Panc1 (cell line): ENCODE data around the gene NHLRC3. TPM values are rescaled to one million over a fixed set of nuclear protein-coding genes. Genes with fewer than 3 reads are reported as not detected.
A peak's percentile ranks its signal among the peaks of the same experiment; 100 is the strongest.
"Not testable (repeated sequence)": the region's sequence is repeated elsewhere in the genome, so short reads cannot be mapped to it uniquely, and the experiment has no call there.

ENCODE experiments used
- ATAC-seq: fragments of 200-7000 bp; cut with Tn5 transposase; 2 replicates; pipeline ENCODE4 v1.9.1; 2020; ENCODE audit warnings: mild to moderate bottlenecking, moderate library complexity
- BruUV-seq: library from RNA; stranded (reverse); fragments of 400-500 nt; replicated peaks from 2 replicates; lab custom pipeline; 2021; lab: Mats Ljungman, UMichigan
- CTCF ChIA-PET: fragments of 300-600 bp; sonication (Branson Sonifier 250); formaldehyde crosslinking; loops from one replicate; lab custom pipeline; 2022; ENCODE audit warnings: antibody characterized with exemption; lab: Charles Lee
- POLR2A ChIA-PET: fragments of 300-600 bp; sonication (Branson Sonifier 250); formaldehyde crosslinking; loops from one replicate; lab custom pipeline; 2022; ENCODE audit warnings: antibody characterized with exemption; lab: Charles Lee
- DNase-seq: peaks from one replicate; pipeline ENCODE4 v3.0.0-alpha.2; 2010; ENCODE audit warnings: low read depth, low spot score
- H3K27ac ChIP-seq: 2 replicates; pipeline ENCODE4 v1.5.1; 2011; ENCODE audit warnings: mild to moderate bottlenecking, low read length, inconsistent platforms
- H3K27me3 ChIP-seq: fragments of 200-500 bp; sonication (Bioruptor generic); 2 replicates; pipeline ENCODE4 v1.6.0; 2014; ENCODE audit warnings: low read length, inconsistent platforms; ENCODE audit not compliant: control insufficient read depth, insufficient read depth
- H3K36me3 ChIP-seq: fragments of 200-500 bp; sonication (Bioruptor generic); 2 replicates; pipeline ENCODE4 v1.5.1; 2014; ENCODE audit warnings: inconsistent platforms, mild to moderate bottlenecking, low read length, moderate library complexity; ENCODE audit not compliant: control insufficient read depth, insufficient read depth
- H3K4me1 ChIP-seq: 2 replicates; pipeline ENCODE4 v1.5.1; 2011; ENCODE audit warnings: inconsistent platforms, mild to moderate bottlenecking, low read length, moderate library complexity; ENCODE audit not compliant: control insufficient read depth, insufficient read depth
- H3K4me3 ChIP-seq, 2 experiments: 2 replicates each; pipeline ENCODE4 v1.5.1; 2011 to 2012; ENCODE audit warnings: low read depth in 2 of 2, low read length in 2 of 2, mild to moderate bottlenecking in 2 of 2, inconsistent platforms in 1 of 2, moderate library complexity in 1 of 2
- H3K9me3 ChIP-seq: fragments of 200-500 bp; sonication (Bioruptor generic); 2 replicates; pipeline ENCODE4 v1.5.1; 2014; ENCODE audit warnings: low read depth, mild to moderate bottlenecking, inconsistent platforms, low read length, moderate library complexity; ENCODE audit not compliant: control insufficient read depth, insufficient read depth
- CTCF ChIP-seq: fragments of 450-650 bp; IDR thresholded peaks from 2 replicates; pipeline ENCODE4 v1.5.1; 2017; ENCODE audit warnings: mild to moderate bottlenecking
- POLR2AphosphoS5 ChIP-seq: IDR thresholded peaks from 2 replicates; pipeline ENCODE4 v1.6.1; 2012; ENCODE audit warnings: mild to moderate bottlenecking, low read depth, low read length, moderate library complexity
- REST ChIP-seq, 2 experiments: IDR thresholded peaks; 2 replicates each; pipeline ENCODE4 v1.6.1; 2011 to 2012; ENCODE audit warnings: low read depth in 2 of 2, control low read depth in 1 of 2, low read length in 1 of 2, mild to moderate bottlenecking in 1 of 2, moderate library complexity in 1 of 2; ENCODE audit not compliant: insufficient read depth in 1 of 2
- SIN3A ChIP-seq: IDR thresholded peaks from 2 replicates; pipeline ENCODE4 v1.6.1; 2012; ENCODE audit warnings: low read depth, mild to moderate bottlenecking, low read length, moderate library complexity, borderline replicate concordance; ENCODE audit not compliant: insufficient read depth
- TCF7L2 ChIP-seq: IDR thresholded peaks from 2 replicates; pipeline ENCODE4 v1.6.1; 2011; ENCODE audit warnings: mild to moderate bottlenecking, low read depth, low read length, inconsistent platforms
- in situ Hi-C: cut with HindIII; loops from 2 replicates; pipeline ENCODE4 v1.10.0; 2016; ENCODE audit warnings: low sequenced_read_pairs, low pct_unique_long_range_greater_than_20kb
- intact Hi-C: fragments of 100-400 bp; cut with micrococcal nuclease; formaldehyde crosslinking; loops from one replicate; pipeline ENCODE4 v1.10.0; 2022; ENCODE audit not compliant: unreplicated experiment
- total RNA-seq: library from RNA; stranded (reverse); gene quantifications from one replicate; pipeline ENCODE4 v1.2.1, GENCODE V29; 2021; ENCODE audit not compliant: unreplicated experiment

Gene NHLRC3
- total RNA-seq, 1 experiment from 2014 or later, result 16.1 TPM

GRCh38 chr13:39006371-39007111, 31.7 kb upstream of the NHLRC3 start:
- in situ Hi-C loops, H3K4me3 ChIP-seq, ATAC-seq, H3K36me3 ChIP-seq, CTCF ChIA-PET, POLR2A ChIA-PET, intact Hi-C loops, DNase-seq, H3K4me1 ChIP-seq, H3K27ac ChIP-seq, H3K9me3 ChIP-seq, H3K27me3 ChIP-seq, BruUV-seq: not testable (repeated sequence)

GRCh38 chr13:39012608-39013007, 25.6 kb upstream of the NHLRC3 start:
- ChIA-PET POLR2A (no interaction called here), CTCF (no interaction called here)
- peaks cover 19% of the 10 kb centered on the region for H3K36me3 ChIP-seq
- no peak overlapping the region for H3K27ac ChIP-seq
- intact Hi-C loops (no loop called here), in situ Hi-C loops (no loop called here)
- no peaks in the 10 kb centered on the region for H3K27me3 ChIP-seq
- DNase-seq (no peak), ATAC-seq (no peak)
- H3K9me3 ChIP-seq, result no peaks in the 10 kb centered on the region
- no peak overlapping the region for H3K4me3 ChIP-seq
- no peak for TF ChIP-seq SIN3A
- peak; percentile 33 for TF ChIP-seq CTCF
- BruUV-seq, result no TSS peak
- H3K4me1 ChIP-seq, result no peaks in the 10 kb centered on the region

- no peak overlapping the region for H3K4me3 ChIP-seq
- ChIA-PET CTCF (no interaction called here), POLR2A (no interaction called here)
- in situ Hi-C loops, result no loop called here
- H3K36me3 ChIP-seq, result peaks cover 19% of the 10 kb centered on the region
- ATAC-seq (no peak), DNase-seq (no peak)
- H3K4me1 ChIP-seq, result no peaks in the 10 kb centered on the region
- H3K9me3 ChIP-seq, result no peaks in the 10 kb centered on the region
- BruUV-seq, result no TSS peak
- H3K27me3 ChIP-seq, result no peaks in the 10 kb centered on the region
- intact Hi-C loops, result no loop called here
- no peak overlapping the region for H3K27ac ChIP-seq
- TF ChIP-seq SIN3A (no peak), POLR2AphosphoS5 (no peak), TCF7L2 (no peak), REST (IDR thresholded peaks at IDR 0.05; ENCODE audit: insufficient read depth in 1 of 2, low read depth in 2 of 2, low read length in 1 of 2) (no peak), CTCF (no peak)
Measured at GRCh38 chr13:39013462-39013861, 24.8 kb upstream of the NHLRC3 start.
